K562 (cell line): Measurements from ENCODE around the gene HSPA4L. TPM values are rescaled to one million over a fixed set of nuclear protein-coding genes. Genes with fewer than 3 reads are reported as not detected.

Source experiments
- ATAC-seq: fragments of 200-7000 bp; cut with Tn5 transposase; 3 replicates; pipeline ENCODE4 v1.9.1; 2020; ENCODE audit warnings: moderate library complexity
- BruUV-seq: library from RNA; stranded (reverse); fragments of 400-500 nt; replicated peaks from 2 replicates; lab custom pipeline; 2021; lab: Mats Ljungman, UMichigan
- CTCF ChIA-PET: fragments of 300-600 bp; formaldehyde crosslinking; extraction: SDS; loops from one replicate; lab custom pipeline; 2021; ENCODE audit warnings: low intra/inter-chr PET ratio; lab: Yijun Ruan, JAX
- POLR2A ChIA-PET: fragments of 300-600, 350-650 bp; sonication (Branson Sonifier 250); formaldehyde crosslinking; extraction: SDS; loops from one replicate; lab custom pipeline; 2021; ENCODE audit warnings: antibody characterized with exemption, inconsistent platforms; lab: Yijun Ruan, JAX
- DNase-seq, 4 experiments: peaks; one replicate each; pipeline versions ENCODE4 v3.0.0 to v3.0.0-alpha.2; 2011 to 2018; ENCODE audit warnings: low spot score in 3 of 4, mixed read lengths in 3 of 4; ENCODE audit errors: extremely low read depth in 1 of 4
- FAIRE-seq: peaks from 2 replicates; lab custom pipeline; 2011; peaks lifted over from hg19 to GRCh38; lab: Jason Lieb, UNC
- H2AFZ ChIP-seq: 2 replicates; pipeline ENCODE4 v1.6.0; 2011; ENCODE audit warnings: low read depth, low read length, control low read depth, inconsistent platforms
- H3K27ac ChIP-seq: fragments of 200-600 bp; 3 replicates; pipeline ENCODE4 v1.8.0; 2011; ENCODE audit warnings: low read depth, mild to moderate bottlenecking, control low read depth, inconsistent platforms, low read length, moderate library complexity, mixed read lengths; ENCODE audit errors: extremely low read depth
- H3K27me3 ChIP-seq, 2 experiments: fragments of 300-600 bp in 1 of 2; 2 replicates in 1 of 2; 3 replicates in 1 of 2; pipeline versions ENCODE4 v1.6.0 to v1.8.0; 2011; ENCODE audit warnings: inconsistent platforms in 2 of 2, low read length in 2 of 2, mild to moderate bottlenecking in 1 of 2, mixed read lengths in 1 of 2, moderate library complexity in 1 of 2; ENCODE audit not compliant: control insufficient read depth in 2 of 2, insufficient read depth in 2 of 2
- H3K36me3 ChIP-seq: fragments of 300-600 bp; 3 replicates; pipeline ENCODE4 v1.8.0; 2011; ENCODE audit warnings: mild to moderate bottlenecking, low read length, inconsistent platforms; ENCODE audit not compliant: control insufficient read depth, insufficient read depth
- H3K4me1 ChIP-seq, 2 experiments: fragments of 200-600 bp in 1 of 2; replicated peaks in 1 of 2; 2 replicates in 1 of 2; 3 replicates in 1 of 2; pipeline versions ENCODE4 v1.5.1 to v1.8.0; 2011; ENCODE audit warnings: inconsistent platforms in 2 of 2, low read length in 2 of 2, mild to moderate bottlenecking in 1 of 2, mixed read lengths in 1 of 2, moderate library complexity in 1 of 2; ENCODE audit not compliant: control insufficient read depth in 2 of 2, insufficient read depth in 2 of 2
- H3K4me2 ChIP-seq: 2 replicates; pipeline ENCODE4 v1.6.1; 2011; ENCODE audit warnings: low read length, control low read depth, inconsistent platforms, mixed read lengths; ENCODE audit not compliant: insufficient read depth
- H3K4me3 ChIP-seq: fragments of 200-600 bp; sonication (generic), shearing (Covaris generic); 2 replicates; pipeline ENCODE4 v1.5.1; 2016; ENCODE audit warnings: control low read depth, inconsistent platforms
- H3K79me2 ChIP-seq: fragments of 200-600 bp; 3 replicates; pipeline ENCODE4 v1.8.0; 2011; ENCODE audit warnings: low read length, inconsistent platforms; ENCODE audit not compliant: control insufficient read depth, insufficient read depth
- H3K9ac ChIP-seq, 2 experiments: 2 replicates each; pipeline versions ENCODE4 v1.6.0 to v1.6.1; 2011; ENCODE audit warnings: low read depth in 2 of 2, low read length in 2 of 2, control low read depth in 1 of 2, inconsistent platforms in 1 of 2, mild to moderate bottlenecking in 1 of 2, mixed read lengths in 1 of 2; ENCODE audit not compliant: insufficient read depth in 1 of 2
- H3K9me1 ChIP-seq: one replicate; pipeline ENCODE4 v1.6.0; 2011; ENCODE audit warnings: inconsistent platforms, mild to moderate bottlenecking, low read length, moderate library complexity; ENCODE audit not compliant: control insufficient read depth, insufficient read depth
- H3K9me3 ChIP-seq: replicated peaks from 2 replicates; pipeline ENCODE4 v1.5.1; 2011; ENCODE audit warnings: low read depth, low read length, inconsistent platforms; ENCODE audit not compliant: control insufficient read depth, insufficient read depth
- H4K20me1 ChIP-seq: replicated peaks from 2 replicates; pipeline ENCODE4 v1.6.1; 2011; ENCODE audit warnings: low read length, inconsistent platforms, mixed read lengths; ENCODE audit not compliant: control insufficient read depth, insufficient read depth
- HNRNPUL1 ChIP-seq: fragments of 200-400 bp; formaldehyde crosslinking; IDR thresholded peaks from 2 replicates; pipeline ENCODE4 v1.6.1; 2017; ENCODE audit warnings: low read length
- MCM3 ChIP-seq: fragments of 450-650 bp; IDR thresholded peaks from 2 replicates; pipeline ENCODE4 v1.6.1; 2016
- NFIC ChIP-seq: fragments of 450-650 bp; IDR thresholded peaks from 2 replicates; pipeline ENCODE4 v1.6.1; 2017; ENCODE audit warnings: mild to moderate bottlenecking, inconsistent platforms
- WGBS: fragments of 100-300 bp; shearing (Covaris generic); methylation state at CpG from one replicate; pipeline ENCODE4 v1.1.6; 2016; ENCODE audit warnings: low coverage, mixed read lengths; ENCODE audit not compliant: insufficient coverage; ENCODE audit errors: missing lambda C conversion rate; 5-methylcytosine and 5-hydroxymethylcytosine counted together
- in situ Hi-C: fragments of 300-500 bp; cut with MboI; formaldehyde crosslinking; loops from 4 replicates; pipeline ENCODE4 v1.15.0; 2018; ENCODE audit warnings: inconsistent platforms, mixed read lengths
- intact Hi-C: fragments of 100-400 bp; cut with micrococcal nuclease; formaldehyde crosslinking; loops from 2 replicates; pipeline ENCODE4 v1.14.2; 2022
- polyA plus RNA-seq, 8 experiments: library from polyadenylated mRNA; depleted of rRNA in 4 of 8; stranded (reverse) in 5 of 8; unstranded in 3 of 8; fragments of >200 nt; fragmentation: Nextera tagmentation in 2 of 8; fragmentation: Illumina TruSeq in 1 of 8; extraction: Ambion mirVana in 2 of 8; extraction: Trizol in 1 of 8; gene quantifications; 2 replicates each; pipeline versions ENCODE4 v1.2.1 to v1.2.3, GENCODE V29; 2011 to 2014; ENCODE audit warnings: inconsistent platforms in 1 of 8, missing spikeins in 1 of 8
- total RNA-seq, 7 experiments: library from RNA; depleted of rRNA in 6 of 7; stranded (reverse); fragments of >200 nt in 6 of 7; fragmentation: Illumina TruSeq in 2 of 7; extraction: Trizol in 2 of 7; gene quantifications; 2 replicates each; pipeline versions ENCODE4 v1.2.1 to v1.2.3, GENCODE V29; 2011 to 2021; ENCODE audit warnings: low replicate concordance in 1 of 7

Gene HSPA4L
- total and polyA plus RNA-seq, 9 of the 15 experiments (the other 6 are each of a cell fraction or from before 2014, with no cell fraction given): 12.3 to 37.0 (median 21.7) TPM

DNA sequence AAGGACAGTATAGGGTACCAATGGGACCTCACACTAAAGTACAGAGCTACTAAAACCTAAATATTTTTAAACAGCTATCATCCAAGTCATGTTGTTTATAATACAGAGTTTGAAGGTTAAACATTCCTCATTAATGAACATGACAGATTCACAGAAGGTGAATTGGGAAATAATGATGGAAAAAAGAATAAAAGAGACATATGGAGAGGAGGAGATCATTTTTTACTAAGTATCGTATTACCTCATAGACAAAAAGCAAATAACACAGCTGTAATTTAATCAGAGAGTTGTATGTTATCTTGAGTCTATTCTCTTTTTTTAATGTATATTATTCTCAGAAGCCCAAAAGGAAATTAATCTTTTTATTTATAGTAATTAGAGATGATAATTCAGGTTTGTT, 106.4 kb downstream of the HSPA4L start:
- H3K4me1 ChIP-seq: no peaks in the 10 kb centered on the region
- no peak overlapping the region for H2AFZ ChIP-seq
- intact Hi-C loops (loop anchor here (10.0 kb wide), 1 partner anchor 176 kb away; the partner anchor contains the start of gene LARP1B), in situ Hi-C loops (no loop called here)
- H3K27ac ChIP-seq: no peak overlapping the region
- no peak for DNase-seq
- POLR2A ChIA-PET: interaction anchor here (0.7 to 2.4 kb wide), 4 partner anchors 8 to 107 kb away, joined by 3 to 12 read pairs (median 6); partner anchors contain the start of genes HSPA4L and PLK4
- no peaks in the 10 kb centered on the region for H3K9me1 ChIP-seq
- 100% methylated on average over 1 of the region's 1 CpG for WGBS
- no peaks in the 10 kb centered on the region for H4K20me1 ChIP-seq
- H3K9ac ChIP-seq: no peak overlapping the region
- H3K79me2 ChIP-seq: peaks cover 38% of the 10 kb centered on the region
- H3K9me3 ChIP-seq: no peaks in the 10 kb centered on the region
- CTCF ChIA-PET: no interaction called here
- no TSS peak for BruUV-seq
- H3K4me2 ChIP-seq: no peak overlapping the region
- ATAC-seq: peak; percentile 30; the same call in 2 of the 3 replicates
- FAIRE-seq: no peak
- no peaks in the 10 kb centered on the region for H3K27me3 ChIP-seq
- H3K36me3 ChIP-seq: peaks cover 85% of the 10 kb centered on the region
- no peak overlapping the region for H3K4me3 ChIP-seq
- TF ChIP-seq MCM3: no peak
- TF ChIP-seq, all 486 proteins: peak for 0

DNA sequence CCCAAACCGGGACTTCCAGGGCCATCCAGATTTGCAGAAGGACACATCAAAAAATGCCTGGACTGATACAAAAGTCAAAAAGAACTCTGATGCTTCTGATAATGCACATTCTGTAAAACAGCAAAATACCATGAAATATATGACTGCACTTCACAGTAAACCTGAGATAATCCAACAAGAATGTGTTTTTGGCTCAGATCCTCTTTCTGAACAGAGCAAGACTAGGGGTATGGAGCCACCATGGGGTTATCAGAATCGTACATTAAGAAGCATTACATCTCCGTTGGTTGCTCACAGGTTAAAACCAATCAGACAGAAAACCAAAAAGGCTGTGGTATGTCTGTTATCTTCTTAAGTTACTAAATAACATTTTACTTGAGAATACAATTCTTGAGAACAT, 107.8 kb downstream of the HSPA4L start:
- no peaks in the 10 kb centered on the region for H3K4me1 ChIP-seq
- no peak for DNase-seq
- WGBS: 58% methylated on average over 3 of the region's 3 CpGs
- peaks cover 28% of the 10 kb centered on the region for H3K79me2 ChIP-seq
- H3K9ac ChIP-seq: no peak overlapping the region
- ChIA-PET POLR2A (interaction anchor here (1.3 to 1.8 kb wide), 2 partner anchors 9 to 108 kb away, joined by 4 to 12 read pairs; partner anchors contain the start of genes HSPA4L and PLK4), CTCF (no interaction called here)
- H3K9me1 ChIP-seq: no peaks in the 10 kb centered on the region
- FAIRE-seq: no peak
- peak; percentile 38 for ATAC-seq
- H3K27ac ChIP-seq: no peak overlapping the region
- in situ Hi-C loops: no loop called here
- no peak overlapping the region for H2AFZ ChIP-seq
- no peak overlapping the region for H3K4me3 ChIP-seq
- no peaks in the 10 kb centered on the region for H3K9me3 ChIP-seq
- no peak overlapping the region for H3K4me2 ChIP-seq
- peaks cover 83% of the 10 kb centered on the region for H3K36me3 ChIP-seq
- no TSS peak for BruUV-seq
- no peak for TF ChIP-seq HNRNPUL1
- TF ChIP-seq NFIC: 0 out of 2 replicates have a peak, but pooled peaks have one; percentile 9
- TF ChIP-seq, all 486 proteins: peak for 1
- Histone ChIP-seq H3K27me3 (no peaks in the 10 kb centered on the region), H4K20me1 (no peaks in the 10 kb centered on the region)
- intact Hi-C loops: loop anchor here (10.0 kb wide), 1 partner anchor 175 kb away; the partner anchor contains the start of gene LARP1B

Other genes starting within 250 kb of the HSPA4L start
- gene INTU, start 149.4 kb upstream of the HSPA4L start, total RNA-seq (2014; rRNA removed): 1.8 and 2.2 TPM in 2 replicates
- gene INTU, start 149.4 kb upstream of the HSPA4L start, total RNA-seq (2014; rRNA removed; fragmentation: Illumina TruSeq; extraction: Trizol): 5.9 and 7.1 TPM in 2 replicates
- 3.1 and 3.8 TPM in 2 replicates for gene INTU, start 149.4 kb upstream of the HSPA4L start, total RNA-seq (2015; rRNA removed; fragmentation: Illumina TruSeq; extraction: Trizol)
- 3.9 and 4.2 TPM in 2 replicates for gene INTU, start 149.4 kb upstream of the HSPA4L start, total RNA-seq (2021)
- 3.2 and 8.9 TPM in 2 replicates for gene INTU, start 149.4 kb upstream of the HSPA4L start, polyA plus RNA-seq (2011; rRNA removed)
- 2.6 and 3.0 TPM in 2 replicates for gene INTU, start 149.4 kb upstream of the HSPA4L start, polyA plus RNA-seq (2014; fragmentation: Illumina TruSeq; extraction: Trizol)
- gene INTU, start 149.4 kb upstream of the HSPA4L start, polyA plus RNA-seq (2014; fragmentation: Nextera tagmentation; extraction: Ambion mirVana): 1 to 10 TPM; 1.5 to 4.1 TPM
- gene INTU, start 149.4 kb upstream of the HSPA4L start, polyA plus RNA-seq (2014; rRNA removed): 2.7 and 4.0 TPM in 2 replicates
- gene SLC25A31, start 51.9 kb upstream of the HSPA4L start, total RNA-seq (2014; rRNA removed): not detected in 2 replicates
- not detected in 2 replicates for gene SLC25A31, start 51.9 kb upstream of the HSPA4L start, total RNA-seq (2014; rRNA removed; fragmentation: Illumina TruSeq; extraction: Trizol)
- gene SLC25A31, start 51.9 kb upstream of the HSPA4L start, total RNA-seq (2015; rRNA removed; fragmentation: Illumina TruSeq; extraction: Trizol): not detected in 2 replicates
- not detected in 2 replicates for gene SLC25A31, start 51.9 kb upstream of the HSPA4L start, total RNA-seq (2021)
- gene SLC25A31, start 51.9 kb upstream of the HSPA4L start, polyA plus RNA-seq (2011; rRNA removed): not detected in 2 replicates
- not detected in 2 replicates for gene SLC25A31, start 51.9 kb upstream of the HSPA4L start, polyA plus RNA-seq (2014; fragmentation: Illumina TruSeq; extraction: Trizol)
- not detected for gene SLC25A31, start 51.9 kb upstream of the HSPA4L start, polyA plus RNA-seq (2014; fragmentation: Nextera tagmentation; extraction: Ambion mirVana)
- 0.07 TPM in 1 of 2 replicates, not detected in the other for gene SLC25A31, start 51.9 kb upstream of the HSPA4L start, polyA plus RNA-seq (2014; rRNA removed)
- gene PLK4, start 98.6 kb downstream of the HSPA4L start, total RNA-seq (2014; rRNA removed): 48.7 and 54.3 TPM in 2 replicates
- gene PLK4, start 98.6 kb downstream of the HSPA4L start, total RNA-seq (2014; rRNA removed; fragmentation: Illumina TruSeq; extraction: Trizol): 55.0 and 60.6 TPM in 2 replicates
- 49.1 and 53.6 TPM in 2 replicates for gene PLK4, start 98.6 kb downstream of the HSPA4L start, total RNA-seq (2015; rRNA removed; fragmentation: Illumina TruSeq; extraction: Trizol)
- 41.3 and 46.8 TPM in 2 replicates for gene PLK4, start 98.6 kb downstream of the HSPA4L start, total RNA-seq (2021)
- gene PLK4, start 98.6 kb downstream of the HSPA4L start, polyA plus RNA-seq (2011; rRNA removed): 75.0 and 95.3 TPM in 2 replicates
- gene PLK4, start 98.6 kb downstream of the HSPA4L start, polyA plus RNA-seq (2014; fragmentation: Illumina TruSeq; extraction: Trizol): 56.8 and 61.7 TPM in 2 replicates
- 10 to 100 TPM; 16.2 to 27.4 TPM for gene PLK4, start 98.6 kb downstream of the HSPA4L start, polyA plus RNA-seq (2014; fragmentation: Nextera tagmentation; extraction: Ambion mirVana)
- gene PLK4, start 98.6 kb downstream of the HSPA4L start, polyA plus RNA-seq (2014; rRNA removed): 72.0 and 93.8 TPM in 2 replicates
- 7.0 and 14.2 TPM in 2 replicates for gene MFSD8, start 182.9 kb downstream of the HSPA4L start, total RNA-seq (2014; rRNA removed)
- gene MFSD8, start 182.9 kb downstream of the HSPA4L start, total RNA-seq (2014; rRNA removed; fragmentation: Illumina TruSeq; extraction: Trizol): 20.9 and 24.0 TPM in 2 replicates
- 16.5 and 18.7 TPM in 2 replicates for gene MFSD8, start 182.9 kb downstream of the HSPA4L start, total RNA-seq (2015; rRNA removed; fragmentation: Illumina TruSeq; extraction: Trizol)
- 16.2 and 17.8 TPM in 2 replicates for gene MFSD8, start 182.9 kb downstream of the HSPA4L start, total RNA-seq (2021)
- 24.8 and 27.2 TPM in 2 replicates for gene MFSD8, start 182.9 kb downstream of the HSPA4L start, polyA plus RNA-seq (2011; rRNA removed)
- 11.5 and 11.9 TPM in 2 replicates for gene MFSD8, start 182.9 kb downstream of the HSPA4L start, polyA plus RNA-seq (2014; fragmentation: Illumina TruSeq; extraction: Trizol)
- gene MFSD8, start 182.9 kb downstream of the HSPA4L start, polyA plus RNA-seq (2014; fragmentation: Nextera tagmentation; extraction: Ambion mirVana): 10 to 100 TPM; 25.2 to 25.4 TPM
- 13.4 and 16.6 TPM in 2 replicates for gene MFSD8, start 182.9 kb downstream of the HSPA4L start, polyA plus RNA-seq (2014; rRNA removed)
- gene ABHD18, start 183.1 kb downstream of the HSPA4L start, total RNA-seq (2014; rRNA removed): 7.8 and 11.0 TPM in 2 replicates
- gene ABHD18, start 183.1 kb downstream of the HSPA4L start, total RNA-seq (2014; rRNA removed; fragmentation: Illumina TruSeq; extraction: Trizol): 20.3 and 23.6 TPM in 2 replicates
- 21.8 and 25.0 TPM in 2 replicates for gene ABHD18, start 183.1 kb downstream of the HSPA4L start, total RNA-seq (2015; rRNA removed; fragmentation: Illumina TruSeq; extraction: Trizol)
- 17.7 and 19.1 TPM in 2 replicates for gene ABHD18, start 183.1 kb downstream of the HSPA4L start, total RNA-seq (2021)
- gene ABHD18, start 183.1 kb downstream of the HSPA4L start, polyA plus RNA-seq (2011; rRNA removed): 12.6 and 16.0 TPM in 2 replicates
- gene ABHD18, start 183.1 kb downstream of the HSPA4L start, polyA plus RNA-seq (2014; fragmentation: Illumina TruSeq; extraction: Trizol): 17.7 and 22.6 TPM in 2 replicates
- 1 to 10 TPM; 6.1 to 6.9 TPM for gene ABHD18, start 183.1 kb downstream of the HSPA4L start, polyA plus RNA-seq (2014; fragmentation: Nextera tagmentation; extraction: Ambion mirVana)
- 10.9 and 14.4 TPM in 2 replicates for gene ABHD18, start 183.1 kb downstream of the HSPA4L start, polyA plus RNA-seq (2014; rRNA removed)